GM13977 (cell line): ENCODE results near the gene ATP5IF1.

ENCODE experiments used
- DNase-seq: peaks from one replicate; pipeline ENCODE4 v3.0.0; 2012; ENCODE audit warnings: low spot score
- in situ Hi-C: fragments of 300-500 bp; cut with MboI; formaldehyde crosslinking; loops from one replicate; pipeline ENCODE4 v1.12.0; 2022; ENCODE audit warnings: low sequenced_read_pairs, low pct_unique_long_range_greater_than_20kb, mixed read lengths, inconsistent platforms; ENCODE audit not compliant: unreplicated experiment
- TF ChIP-seq, protein P1 (sequence below): IDR thresholded peaks from 2 replicates; pipeline ENCODE4 v1.5.1; 2012; ENCODE audit warnings: mild to moderate bottlenecking, control low read depth; ENCODE audit not compliant: insufficient read depth; ENCODE audit errors: extremely low read depth, missing control alignments

ATP5IF1 gene

DNA sequence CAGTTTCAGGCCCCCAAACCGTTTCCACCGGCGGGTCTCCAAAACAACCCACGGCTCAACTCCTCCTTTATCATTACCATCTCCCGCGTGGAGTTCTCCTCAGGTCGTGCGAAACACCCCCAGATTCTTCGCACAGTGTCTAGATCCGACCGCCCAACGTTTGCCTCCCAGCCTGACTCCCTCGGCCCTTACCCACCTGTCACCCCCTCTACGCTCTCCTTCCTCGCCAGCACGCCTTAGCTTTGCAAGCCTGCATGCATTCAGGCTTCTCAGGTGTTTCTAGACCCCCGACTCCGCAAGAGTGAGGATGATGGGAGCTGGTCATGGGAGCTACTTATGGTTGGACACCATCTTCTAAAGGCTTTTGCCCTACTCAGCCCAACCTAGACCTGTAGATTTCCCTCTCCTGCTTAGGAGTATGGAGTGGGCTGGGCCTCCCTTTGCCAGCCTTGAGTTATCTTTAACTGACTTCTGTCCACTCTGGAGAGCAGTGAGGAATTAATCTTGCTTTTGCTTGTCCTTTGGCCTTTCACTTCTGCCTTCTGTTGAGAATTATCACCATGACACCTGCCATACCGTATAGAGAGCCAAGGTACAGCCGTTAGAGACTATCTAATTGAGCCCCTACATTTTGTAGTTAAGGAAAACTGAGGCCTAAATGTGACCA lies 865 bp downstream of the ATP5IF1 start:
- no peak for DNase-seq
- in situ Hi-C loops: no loop called here
- TF ChIP-seq, protein P1, sequence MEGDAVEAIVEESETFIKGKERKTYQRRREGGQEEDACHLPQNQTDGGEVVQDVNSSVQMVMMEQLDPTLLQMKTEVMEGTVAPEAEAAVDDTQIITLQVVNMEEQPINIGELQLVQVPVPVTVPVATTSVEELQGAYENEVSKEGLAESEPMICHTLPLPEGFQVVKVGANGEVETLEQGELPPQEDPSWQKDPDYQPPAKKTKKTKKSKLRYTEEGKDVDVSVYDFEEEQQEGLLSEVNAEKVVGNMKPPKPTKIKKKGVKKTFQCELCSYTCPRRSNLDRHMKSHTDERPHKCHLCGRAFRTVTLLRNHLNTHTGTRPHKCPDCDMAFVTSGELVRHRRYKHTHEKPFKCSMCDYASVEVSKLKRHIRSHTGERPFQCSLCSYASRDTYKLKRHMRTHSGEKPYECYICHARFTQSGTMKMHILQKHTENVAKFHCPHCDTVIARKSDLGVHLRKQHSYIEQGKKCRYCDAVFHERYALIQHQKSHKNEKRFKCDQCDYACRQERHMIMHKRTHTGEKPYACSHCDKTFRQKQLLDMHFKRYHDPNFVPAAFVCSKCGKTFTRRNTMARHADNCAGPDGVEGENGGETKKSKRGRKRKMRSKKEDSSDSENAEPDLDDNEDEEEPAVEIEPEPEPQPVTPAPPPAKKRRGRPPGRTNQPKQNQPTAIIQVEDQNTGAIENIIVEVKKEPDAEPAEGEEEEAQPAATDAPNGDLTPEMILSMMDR: no peak

DNA sequence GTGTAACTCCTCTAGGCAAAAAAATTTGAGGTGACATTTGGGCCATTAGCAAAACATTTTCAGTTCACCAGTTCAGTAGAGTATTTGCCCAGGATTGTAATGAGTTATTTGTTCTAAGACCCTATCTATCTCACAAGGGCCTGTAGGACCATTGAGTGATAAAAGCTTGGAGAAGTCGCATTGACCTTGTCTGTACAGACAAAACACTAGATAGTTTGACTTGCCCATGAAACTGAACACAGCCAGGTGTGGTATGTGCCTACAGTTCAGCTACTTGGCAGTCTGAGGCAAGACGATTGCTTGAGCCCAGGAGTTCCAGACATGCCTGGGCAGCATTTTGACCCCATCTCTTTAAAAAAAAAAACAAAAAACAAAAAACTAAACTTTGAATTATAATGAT lies 3.1 kb downstream of the ATP5IF1 start:
- in situ Hi-C loops: no loop called here
- TF ChIP-seq, protein P1: no peak
- no peak for DNase-seq

DNA sequence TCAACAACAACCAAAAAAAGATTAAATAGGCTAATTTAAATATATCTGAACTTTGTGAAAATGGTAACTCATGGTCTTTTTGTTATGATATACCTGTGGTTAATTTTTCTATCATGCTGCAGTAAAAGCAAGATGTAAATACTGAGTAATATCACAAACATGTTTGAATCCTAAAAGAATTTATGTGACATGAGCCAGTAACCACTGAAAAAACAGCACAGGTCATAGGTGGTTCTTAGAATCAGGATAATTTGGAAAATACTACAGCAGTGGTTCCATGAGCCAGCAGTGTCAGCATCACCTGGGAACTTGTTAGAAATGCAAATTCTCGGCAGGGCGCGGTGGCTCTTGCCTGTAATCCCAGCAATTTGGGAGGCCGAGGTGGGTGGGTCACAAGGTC lies 4.1 kb downstream of the ATP5IF1 start:
- in situ Hi-C loops: no loop called here
- TF ChIP-seq, protein P1: no peak
- DNase-seq: no peak

DNA sequence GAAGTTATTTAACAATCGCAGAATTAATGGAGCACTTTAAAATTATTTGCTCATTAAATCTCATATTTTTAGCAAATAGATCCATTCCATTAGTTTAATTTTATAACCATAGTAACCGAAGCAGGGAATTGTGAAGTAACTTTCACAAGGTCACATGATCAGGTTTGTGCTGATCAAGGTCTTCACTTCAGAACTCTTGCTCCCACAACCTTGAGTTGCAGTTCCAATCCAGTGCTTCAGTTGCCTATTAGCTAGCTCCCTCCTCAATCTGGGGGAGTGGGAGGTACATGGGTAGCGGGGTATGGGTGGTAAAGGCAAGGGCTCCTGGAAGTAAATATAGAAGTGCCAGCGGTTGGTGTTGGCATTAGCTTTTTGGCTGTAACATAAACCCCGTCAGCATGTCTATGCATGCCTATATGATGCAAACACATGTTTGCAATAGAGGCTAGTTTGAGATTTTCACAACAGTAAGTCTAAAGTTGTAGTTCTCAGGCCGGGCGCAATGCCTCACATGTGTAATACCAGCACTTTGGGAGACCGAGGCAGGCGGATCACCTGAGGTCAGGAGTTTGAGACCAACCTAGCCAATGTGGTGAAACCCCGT lies 5.8 kb downstream of the ATP5IF1 start:
- TF ChIP-seq, protein P1: no peak
- in situ Hi-C loops: no loop called here
- no peak for DNase-seq

DNA sequence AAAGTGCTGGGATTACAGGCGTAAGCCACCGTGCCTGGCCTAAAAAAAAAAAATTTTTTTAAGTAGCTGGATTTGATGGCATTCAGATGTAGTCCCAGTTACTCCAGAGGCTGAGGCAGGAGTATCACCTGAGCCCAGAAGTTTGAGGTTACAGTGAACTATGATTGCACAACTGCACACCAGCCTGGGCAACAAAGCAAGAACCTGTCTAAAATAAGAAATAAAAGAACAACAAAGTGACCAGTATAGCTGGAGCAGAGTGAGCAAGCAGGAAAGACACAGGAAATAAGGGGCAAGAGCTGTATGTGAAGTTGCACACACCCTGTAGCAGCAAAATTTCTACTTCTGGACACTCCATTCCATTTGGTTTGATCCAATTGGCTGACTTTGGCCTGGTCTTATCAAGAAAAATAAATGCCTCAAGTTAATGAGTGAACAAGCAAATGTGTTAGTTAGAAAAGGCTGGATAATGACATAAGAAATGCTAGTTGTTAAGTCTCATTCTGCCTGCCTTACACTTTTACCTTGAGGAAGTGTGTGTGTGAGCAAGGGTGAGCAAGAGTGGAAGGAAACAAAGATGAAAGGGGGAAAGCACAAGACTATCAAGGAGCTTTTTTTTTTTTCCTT lies 7.9 kb downstream of the ATP5IF1 start:
- TF ChIP-seq, protein P1: no peak
- in situ Hi-C loops: no loop called here
- DNase-seq: no peak

DNA sequence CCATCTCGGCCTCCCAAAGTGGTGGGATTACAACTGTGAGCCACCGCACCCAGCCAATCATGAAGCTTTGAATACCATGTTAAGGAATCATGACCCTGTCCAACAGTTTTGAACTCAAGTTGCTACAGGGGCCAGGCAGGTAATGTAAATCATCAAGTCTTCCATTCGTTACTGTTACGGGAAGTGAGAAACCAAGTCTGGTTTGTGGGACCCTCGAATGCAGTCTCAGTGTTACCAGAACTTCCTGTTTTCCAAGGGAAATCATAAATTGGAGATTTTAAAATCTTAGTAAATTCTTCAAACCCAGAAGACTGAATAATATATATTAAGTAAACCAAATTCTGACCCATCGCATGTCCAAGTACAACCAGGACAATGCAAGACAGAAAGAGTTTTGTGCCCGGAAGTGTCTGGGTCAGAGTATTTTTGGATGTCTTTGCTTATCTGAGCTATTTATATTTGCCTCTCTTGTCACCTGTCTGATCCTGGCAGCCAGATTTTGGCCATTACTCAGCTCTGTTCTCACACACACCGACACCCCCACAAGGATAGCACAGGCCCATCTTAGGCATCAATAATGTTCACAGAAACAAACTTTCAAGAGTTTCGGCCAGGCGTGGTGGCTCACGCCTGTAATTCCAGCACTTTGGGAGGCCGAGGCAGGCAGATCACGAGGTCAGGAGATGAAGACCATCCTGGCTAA lies 8.8 kb downstream of the ATP5IF1 start:
- peak; percentile 57 for DNase-seq
- in situ Hi-C loops: no loop called here

More for the DNA sequence above, 8.8 kb downstream of the ATP5IF1 start:
- TF ChIP-seq, protein P1: no peak
